OCI-LY7 (cell line): ENCODE results near the gene E2F3. TPM values are rescaled to one million over a fixed set of nuclear protein-coding genes. Genes with fewer than 3 reads are reported as not detected.

Experiments
- BruUV-seq: library from RNA; stranded (reverse); fragments of 400-500 nt; replicated peaks from 2 replicates; lab custom pipeline; 2021; lab: Mats Ljungman, UMichigan
- CTCF ChIA-PET: fragments of 300-600 bp; sonication (Branson Sonifier 250); formaldehyde crosslinking; loops from one replicate; lab custom pipeline; 2022; ENCODE audit warnings: antibody characterized with exemption; ENCODE audit not compliant: unreplicated experiment; lab: Charles Lee
- POLR2A ChIA-PET: fragments of 300-600 bp; sonication (Branson Sonifier 250); formaldehyde crosslinking; loops from one replicate; lab custom pipeline; 2022; ENCODE audit warnings: antibody characterized with exemption; lab: Charles Lee
- DNase-seq: peaks from one replicate; pipeline ENCODE4 v3.0.0-alpha.2; 2015; ENCODE audit warnings: low spot score
- H2AFZ ChIP-seq: fragments of 200-600 bp; sonication (generic), shearing (Covaris generic); 2 replicates; pipeline ENCODE4 v1.6.1; 2014; ENCODE audit warnings: mild to moderate bottlenecking, antibody characterized with exemption, low read length, moderate library complexity
- H3K27ac ChIP-seq: fragments of 200-600 bp; sonication (generic); 2 replicates; pipeline ENCODE4 v1.5.1; 2014; ENCODE audit warnings: mixed run types, low read depth, mild to moderate bottlenecking, moderate library complexity, low read length, inconsistent platforms; ENCODE audit not compliant: poor library complexity, severe bottlenecking
- H3K36me3 ChIP-seq: fragments of 200-600 bp; sonication (generic); 2 replicates; pipeline ENCODE4 v1.6.1; 2014; ENCODE audit warnings: mild to moderate bottlenecking, antibody characterized with exemption, low read length, moderate library complexity, mixed read lengths; ENCODE audit not compliant: insufficient read depth
- H3K4me1 ChIP-seq: fragments of 200-600 bp; sonication (generic); 2 replicates; pipeline ENCODE4 v1.5.1; 2014; ENCODE audit warnings: mild to moderate bottlenecking, low read length; ENCODE audit not compliant: insufficient read depth, poor library complexity, severe bottlenecking
- H3K4me2 ChIP-seq: fragments of 200-600 bp; sonication (generic); 2 replicates; pipeline ENCODE4 v1.6.1; 2014; ENCODE audit warnings: mild to moderate bottlenecking, low read length
- H3K4me3 ChIP-seq: fragments of 200-600 bp; sonication (generic); 2 replicates; pipeline ENCODE4 v1.5.1; 2014; ENCODE audit warnings: mild to moderate bottlenecking, low read depth, low read length; ENCODE audit not compliant: poor library complexity, severe bottlenecking
- H3K79me2 ChIP-seq: fragments of 200-600 bp; sonication (generic); 2 replicates; pipeline ENCODE4 v1.6.1; 2016; ENCODE audit warnings: low read depth, mild to moderate bottlenecking, low read length, moderate library complexity, mixed read lengths; ENCODE audit not compliant: insufficient read depth
- H3K9me2 ChIP-seq: fragments of 200-600 bp; sonication (generic); 2 replicates; pipeline ENCODE4 v1.6.1; 2016; ENCODE audit warnings: mild to moderate bottlenecking, low read length, mixed read lengths; ENCODE audit not compliant: insufficient read depth
- H3K9me3 ChIP-seq: fragments of 200-600 bp; sonication (generic); 2 replicates; pipeline ENCODE4 v1.6.1; 2014; ENCODE audit warnings: mild to moderate bottlenecking, mixed run types, low read length, mixed read lengths
- H4K20me1 ChIP-seq: fragments of 200-600 bp; sonication (generic); 2 replicates; pipeline ENCODE4 v1.6.1; 2014; ENCODE audit warnings: mild to moderate bottlenecking, antibody characterized with exemption, low read length, moderate library complexity, mixed read lengths; ENCODE audit not compliant: insufficient read depth
- CTCF ChIP-seq: fragments of 200-600 bp; sonication (generic); conservative IDR thresholded peaks from 2 replicates; pipeline ENCODE4 v1.5.1; 2014; ENCODE audit warnings: mild to moderate bottlenecking, antibody characterized with exemption, low read length, moderate library complexity, mixed read lengths
- EZH2phosphoT487 ChIP-seq: fragments of 200-600 bp; sonication (generic); IDR thresholded peaks from 2 replicates; pipeline ENCODE4 v1.6.1; 2018; ENCODE audit warnings: low read depth, borderline replicate concordance, mild to moderate bottlenecking, mixed run types, antibody characterized with exemption, low read length, moderate library complexity, mixed read lengths
- intact Hi-C: fragments of 100-400 bp; cut with micrococcal nuclease; formaldehyde crosslinking; loops from one replicate; pipeline ENCODE4 v1.10.0; 2022; ENCODE audit not compliant: unreplicated experiment
- total RNA-seq, 2 experiments: library from RNA; depleted of rRNA in 1 of 2; stranded (reverse); fragments of >200 nt in 1 of 2; shearing (Covaris generic) in 1 of 2; gene quantifications; 2 replicates each; pipeline ENCODE4 v1.2.3, GENCODE V29; 2014 to 2022

Gene E2F3
- total RNA-seq, 2 experiments from 2014 or later = 12.4 to 31.2 TPM

- intact Hi-C loops = no loop called here
- ChIA-PET CTCF (no interaction called here), POLR2A (interaction anchor here (0.6 to 4.0 kb wide), 10 partner anchors 41 to 1131 kb away, joined by 3 to 17 read pairs (median 4); partner anchors contain the start of gene SOX4)
- peak overlapping the region; percentile 97 for H2AFZ ChIP-seq
- DNase-seq = no peak
- H4K20me1 ChIP-seq = no peaks in the 10 kb centered on the region
- TSS peak; percentile 86 for BruUV-seq
- peak overlapping the region; percentile 94 for H3K4me3 ChIP-seq
- H3K79me2 ChIP-seq = peaks cover 32% of the 10 kb centered on the region; the same call in 1 of the 2 replicates
- peaks cover 27% of the 10 kb centered on the region; the same call in 1 of the 2 replicates for H3K36me3 ChIP-seq
- no peaks in the 10 kb centered on the region for H3K9me3 ChIP-seq
- peak overlapping the region; percentile 65 for H3K27ac ChIP-seq
- H3K9me2 ChIP-seq = no peaks in the 10 kb centered on the region
- no peak for TF ChIP-seq EZH2phosphoT487
- no peak for TF ChIP-seq CTCF
- peaks cover 19% of the 10 kb centered on the region for H3K4me1 ChIP-seq
- peak overlapping the region; percentile 75 for H3K4me2 ChIP-seq
Observed at GRCh38 chr6:20533746-20534294, 132.1 kb downstream of the E2F3 start.

DNA sequence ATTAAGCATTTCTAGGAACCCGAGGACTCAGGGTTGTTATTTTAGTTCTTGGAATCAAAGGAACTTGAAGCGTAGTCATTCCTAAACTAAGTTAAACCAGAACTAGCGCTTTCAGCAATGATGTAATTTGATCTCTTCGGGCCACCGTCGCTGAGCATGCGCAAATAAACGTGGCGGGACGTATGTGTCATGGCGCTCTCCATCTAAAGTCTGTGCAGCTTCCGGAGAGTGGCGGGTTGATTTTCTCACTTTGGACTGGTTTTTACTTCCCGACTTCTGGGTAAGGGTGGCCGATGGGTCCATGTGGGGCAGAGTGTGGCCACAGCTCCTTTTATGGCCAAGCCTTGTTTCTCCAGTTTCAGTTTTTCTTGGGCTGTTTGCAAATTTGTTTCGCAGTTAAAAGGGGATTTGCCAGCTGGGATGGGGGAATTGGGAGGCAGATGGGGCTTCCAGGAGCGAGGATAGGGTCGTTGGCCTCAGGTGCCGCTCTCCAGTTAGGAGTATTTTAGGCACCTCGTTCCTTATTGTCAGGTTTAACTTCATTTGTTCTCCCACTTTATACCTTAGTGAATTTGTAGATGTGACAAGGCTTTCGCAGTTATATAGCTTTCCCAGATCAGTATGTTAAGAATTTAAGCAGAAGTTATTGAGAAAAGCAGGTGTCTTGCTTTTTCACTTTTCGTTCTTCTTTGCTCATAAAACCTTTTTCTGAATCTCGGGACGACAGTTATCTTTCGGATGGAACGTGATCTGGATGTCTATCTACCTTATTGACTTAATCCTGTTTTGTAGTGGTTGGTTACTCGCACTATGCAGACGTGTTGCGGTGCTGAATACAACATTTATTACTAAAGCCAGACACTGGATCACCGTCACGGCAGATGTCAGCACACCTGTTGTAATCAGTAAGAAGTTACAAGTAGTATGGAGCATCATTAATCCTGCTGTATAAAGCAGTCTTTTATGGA, 132.9 kb downstream of the E2F3 start, which contains the start of gene CDKAL1:
TSS of gene CDKAL1 (plus strand) at position 163 of the 968 bp plus-strand sequence. CDS start 11,894 bp downstream, outside the sequence.
- TSS peak; percentile 88 for BruUV-seq
- Histone ChIP-seq H3K4me2 (peak within 1 kb of the TSS; percentile 75), H3K79me2 (peaks cover 32% of the 10 kb centered on the region; the same call in 1 of the 2 replicates), H3K27ac (peak within 1 kb of the TSS; percentile 65), H2AFZ (peak within 1 kb of the TSS; percentile 97), H3K4me1 (peaks cover 14% of the 10 kb centered on the region), H3K36me3 (peaks cover 31% of the 10 kb centered on the region; the same call in 1 of the 2 replicates), H3K9me3 (no peaks in the 10 kb centered on the region), H3K4me3 (peak within 1 kb of the TSS; percentile 94), H4K20me1 (no peaks in the 10 kb centered on the region), H3K9me2 (no peaks in the 10 kb centered on the region)
- peak; percentile 92 for DNase-seq
- ChIA-PET CTCF (no interaction called here), POLR2A (interaction anchor here (0.6 to 4.0 kb wide), 5 partner anchors 53 to 1131 kb away, joined by 3 to 17 read pairs (median 4); partner anchors contain the start of gene SOX4)
- intact Hi-C loops = no loop called here
- TF ChIP-seq CTCF = no peak
- TF ChIP-seq EZH2phosphoT487 = no peak
